ENCODE measurements around the gene XRN2. TPM values are rescaled to one million over a fixed set of nuclear protein-coding genes. Genes with fewer than 3 reads are reported as not detected.

The XRN2 gene
- total and polyA plus RNA-seq, 2 experiments from 2014 or later = 39.6 to 79.1 TPM

Small RNA genes lying within 50 kb of the gene (small RNA-seq; reads per million reads assigned to genes)
- not detected for gene RN7SKP140

Other genes starting within 250 kb of the XRN2 start
- gene LINC00237, start 197.0 kb upstream of the XRN2 start, total RNA-seq = not detected in 2 replicates
- not detected in 2 replicates for gene LINC00237, start 197.0 kb upstream of the XRN2 start, polyA plus RNA-seq
- gene KIZ, start 177.2 kb upstream of the XRN2 start, total RNA-seq = 6.9 and 13.5 TPM in 2 replicates
- gene KIZ, start 177.2 kb upstream of the XRN2 start, polyA plus RNA-seq = 11.7 and 15.4 TPM in 2 replicates
- gene NKX2-4, start 94.2 kb downstream of the XRN2 start, total RNA-seq = not detected in 2 replicates
- not detected in 2 replicates for gene NKX2-4, start 94.2 kb downstream of the XRN2 start, polyA plus RNA-seq
- 0.33 TPM in 1 of 2 replicates, not detected in the other for gene NKX2-2, start 210.7 kb downstream of the XRN2 start, total RNA-seq
- not detected in 2 replicates for gene NKX2-2, start 210.7 kb downstream of the XRN2 start, polyA plus RNA-seq

Data from hepatocyte (in vitro differentiated cells).